GM19099 (cell line): ENCODE results near the gene FANCF.
A peak's percentile ranks its signal among the peaks of the same experiment; 100 is the strongest.

Source experiments
- POLR2A ChIP-seq: IDR thresholded peaks from 3 replicates; pipeline ENCODE4 v1.6.1; 2011; ENCODE audit warnings: low read depth; ENCODE audit not compliant: insufficient read length; ENCODE audit errors: extremely low read depth

Gene FANCF

GRCh38 chr11:22625448-22626287 lies at the start of gene FANCF:
Gene FANCF (minus strand): TSS chr11:22625823. CDS start chr11:22625810, 13 bp downstream.
- peak; percentile 66 for TF ChIP-seq POLR2A

- no peak for TF ChIP-seq POLR2A
Measured at GRCh38 chr11:22674470-22675439, 49.1 kb upstream of the FANCF start.

- no peak for TF ChIP-seq POLR2A
Measured at GRCh38 chr11:22671751-22672150, 46.1 kb upstream of the FANCF start.

GRCh38 chr11:22670830-22671229 lies 45.2 kb upstream of the FANCF start:
- TF ChIP-seq POLR2A: no peak

GRCh38 chr11:22669368-22669767 lies 43.7 kb upstream of the FANCF start:
- no peak for TF ChIP-seq POLR2A

GRCh38 chr11:22668005-22668796 lies 42.6 kb upstream of the FANCF start:
- TF ChIP-seq POLR2A: peak; percentile 25

GRCh38 chr11:22666688-22667439 lies 41.2 kb upstream of the FANCF start:
- peak; percentile 37 for TF ChIP-seq POLR2A

GRCh38 chr11:22666325-22666687 lies 40.7 kb upstream of the FANCF start, which contains the start of gene GAS2:
Gene GAS2 (plus strand): TSS chr11:22666611. CDS start chr11:22674870, 8,259 bp downstream.
- no peak for TF ChIP-seq POLR2A

- TF ChIP-seq POLR2A: no peak
Measured at GRCh38 chr11:22659783-22660182, 34.2 kb upstream of the FANCF start.

- no peak for TF ChIP-seq POLR2A
Measured at GRCh38 chr11:22657101-22657694, 31.6 kb upstream of the FANCF start.

GRCh38 chr11:22656130-22656529 lies 30.5 kb upstream of the FANCF start:
- no peak for TF ChIP-seq POLR2A

GRCh38 chr11:22641559-22641958 lies 15.9 kb upstream of the FANCF start:
- no peak for TF ChIP-seq POLR2A

- no peak for TF ChIP-seq POLR2A
Measured at GRCh38 chr11:22640862-22641261, 15.2 kb upstream of the FANCF start.

GRCh38 chr11:22635689-22636088 lies 10.1 kb upstream of the FANCF start:
- no peak for TF ChIP-seq POLR2A
